Neural crest cell (in vitro differentiated cells): Measurements from ENCODE around the gene SLC25A11. TPM values are rescaled to one million over a fixed set of nuclear protein-coding genes. Genes with fewer than 3 reads are reported as not detected.

ENCODE experiments used
- DNase-seq: peaks from one replicate; pipeline ENCODE4 v3.0.0; 2021; ENCODE audit warnings: low read depth, mixed read lengths, low spot score
- H3K27ac Mint-ChIP-seq: one replicate; pipeline ENCODE4 v1.8.0; 2021; ENCODE audit warnings: mild to moderate bottlenecking, mixed read lengths; ENCODE audit not compliant: unreplicated experiment
- H3K27me3 Mint-ChIP-seq: 2 replicates; pipeline ENCODE4 v1.8.0; 2021; ENCODE audit warnings: low read depth, mild to moderate bottlenecking, mixed read lengths
- H3K36me3 Mint-ChIP-seq: 2 replicates; pipeline ENCODE4 v1.8.0; 2021; ENCODE audit warnings: low read depth, mild to moderate bottlenecking, mixed read lengths
- H3K4me1 Mint-ChIP-seq: 2 replicates; pipeline ENCODE4 v1.8.0; 2021; ENCODE audit warnings: mixed read lengths
- H3K4me3 Mint-ChIP-seq: one replicate; pipeline ENCODE4 v1.8.0; 2021; ENCODE audit warnings: mild to moderate bottlenecking, mixed read lengths
- H3K9me3 Mint-ChIP-seq: 2 replicates; pipeline ENCODE4 v1.8.0; 2021; ENCODE audit warnings: mixed read lengths
- CTCF ChIP-seq: fragments of 200-600 bp; sonication (generic); conservative IDR thresholded peaks from 2 replicates; pipeline ENCODE4 v1.5.0; 2021; ENCODE audit warnings: antibody characterized with exemption, mild to moderate bottlenecking
- long read RNA-seq: library from polyadenylated mRNA; unstranded; transcript quantifications from one replicate; pipeline ENCODE4 v2.0.0, GENCODE V29; 2020
- total RNA-seq: library from RNA; stranded (reverse); gene quantifications from 2 replicates; pipeline ENCODE4 v1.2.1, GENCODE V29; 2021

The SLC25A11 gene
- total RNA-seq, result 67.7 and 68.3 TPM in 2 replicates
- long read RNA-seq, transcript SLC25A11-201 (8 exons, 1,897 nt), result major isoform, 68 of 76 reads
- long read RNA-seq, partial matches to known transcripts, result 1 of 76 reads
- long read RNA-seq, other reads (novel, unspliced or antisense), result 5 of 76 reads

- Mint-ChIP-seq H3K9me3 (no peaks in the 10 kb centered on the region), H3K4me3 (peak within 1 kb of the TSS; percentile 96), H3K36me3 (peaks cover 13% of the 10 kb centered on the region), H3K4me1 (peaks cover 46% of the 10 kb centered on the region), H3K27ac (peak within 1 kb of the TSS; percentile 99), H3K27me3 (peaks cover 6% of the 10 kb centered on the region)
- peak; percentile 91 for DNase-seq
- TF ChIP-seq CTCF, result no peak
These were observed at the start of gene SLC25A11, which contains the start of gene RNF167 for GRCh38 chr17:4939796-4940554. Gene SLC25A11, minus strand, starts transcription at chr17:4940046. Its CDS starts 136 bp downstream, at chr17:4939910. Gene RNF167, plus strand, starts transcription at chr17:4940268. Its CDS starts 642 bp downstream, at chr17:4940910.

- H3K27me3 Mint-ChIP-seq, result no peaks in the 10 kb centered on the region
- TF ChIP-seq CTCF, result no peak
- no peak for DNase-seq
- H3K9me3 Mint-ChIP-seq, result no peaks in the 10 kb centered on the region
- H3K4me3 Mint-ChIP-seq, result peak overlapping the region; percentile 88
- peaks cover 28% of the 10 kb centered on the region for H3K4me1 Mint-ChIP-seq
- no peaks in the 10 kb centered on the region for H3K36me3 Mint-ChIP-seq
- H3K27ac Mint-ChIP-seq, result no peak overlapping the region
These were observed 48.1 kb upstream of the SLC25A11 start for GRCh38 chr17:4987767-4988567.

- Mint-ChIP-seq H3K4me3 (peak within 1 kb of the TSS; percentile 88), H3K4me1 (peaks cover 28% of the 10 kb centered on the region), H3K9me3 (no peaks in the 10 kb centered on the region), H3K27ac (no peak within 1 kb of the TSS), H3K27me3 (no peaks in the 10 kb centered on the region), H3K36me3 (no peaks in the 10 kb centered on the region)
- peak; percentile 70 for DNase-seq
- TF ChIP-seq CTCF, result peak; percentile 82
These were observed 47.3 kb upstream of the SLC25A11 start, which contains the start of gene CAMTA2 for GRCh38 chr17:4986951-4987766. Gene CAMTA2, minus strand, starts transcription at chr17:4987675. Its CDS starts 1,453 bp downstream, at chr17:4986222.

GRCh38 chr17:4986403-4986802 lies 46.6 kb upstream of the SLC25A11 start:
- H3K27me3 Mint-ChIP-seq, result no peaks in the 10 kb centered on the region
- H3K4me1 Mint-ChIP-seq, result peaks cover 28% of the 10 kb centered on the region
- TF ChIP-seq CTCF, result no peak
- DNase-seq, result no peak
- H3K27ac Mint-ChIP-seq, result no peak overlapping the region
- no peaks in the 10 kb centered on the region for H3K36me3 Mint-ChIP-seq
- H3K4me3 Mint-ChIP-seq, result peak overlapping the region; percentile 88
- no peaks in the 10 kb centered on the region for H3K9me3 Mint-ChIP-seq

- no peak for TF ChIP-seq CTCF
- peak overlapping the region; percentile 20 for H3K4me3 Mint-ChIP-seq
- no peaks in the 10 kb centered on the region for H3K9me3 Mint-ChIP-seq
- no peaks in the 10 kb centered on the region for H3K27me3 Mint-ChIP-seq
- no peak for DNase-seq
- H3K36me3 Mint-ChIP-seq, result no peaks in the 10 kb centered on the region
- no peak overlapping the region for H3K27ac Mint-ChIP-seq
- peaks cover 16% of the 10 kb centered on the region for H3K4me1 Mint-ChIP-seq
These were observed 42.5 kb upstream of the SLC25A11 start for GRCh38 chr17:4982305-4982704.
